Stimulated activated naive CD8-positive, alpha-beta T cell treated with anti-CD3 and anti-CD28 coated beads, Interleukin-15, amount 100 ng/mL, for 72 hours (primary cell): ENCODE results near the gene PTPRG.

Source experiments
- ATAC-seq: fragments of 150-1000 bp; cut with Tn5 transposase; 2 replicates; pipeline ENCODE4 v1.10.0; 2021; ENCODE audit warnings: mild to moderate bottlenecking, moderate library complexity
- DNase-seq, 2 donors: peaks; one replicate each; pipeline ENCODE4 v3.0.0; 2021 to 2022
- H3K27ac Mint-ChIP-seq, 2 donors: one replicate each; pipeline ENCODE4 v1.8.0; 2022; ENCODE audit warnings: mild to moderate bottlenecking in 2 of 2, mixed read lengths in 2 of 2, moderate library complexity in 2 of 2
- H3K27me3 Mint-ChIP-seq: one replicate; pipeline ENCODE4 v1.8.0; 2022; ENCODE audit warnings: mixed read lengths
- H3K4me1 Mint-ChIP-seq: one replicate; pipeline ENCODE4 v1.8.0; 2022; ENCODE audit warnings: mild to moderate bottlenecking, mixed read lengths
- H3K4me3 Mint-ChIP-seq, 2 donors: one replicate each; pipeline ENCODE4 v1.8.0; 2022; ENCODE audit warnings: mild to moderate bottlenecking in 2 of 2, mixed read lengths in 2 of 2, moderate library complexity in 1 of 2
- H3K9me3 Mint-ChIP-seq, 2 donors: one replicate each; pipeline ENCODE4 v1.8.0; 2022; ENCODE audit warnings: mixed read lengths in 2 of 2

The PTPRG gene

DNA sequence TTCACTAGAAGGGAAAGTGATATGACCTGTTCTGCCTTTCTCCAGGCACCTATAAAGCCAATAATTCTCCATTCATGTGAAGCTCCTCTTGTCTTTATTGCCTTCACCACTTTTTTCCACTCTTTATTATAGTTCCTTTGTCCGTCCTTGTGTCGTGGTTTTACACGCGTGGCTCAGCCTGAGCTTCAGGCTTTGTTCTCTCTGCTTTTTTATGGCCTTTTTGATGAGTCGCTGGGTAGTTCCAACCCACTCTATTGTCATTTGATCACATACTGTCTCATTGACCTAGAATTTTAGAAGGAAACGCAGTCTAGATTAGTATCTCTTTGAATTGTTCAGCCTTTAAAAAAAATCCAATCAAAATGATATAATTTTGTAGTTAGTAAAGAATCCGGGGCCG is 403.2 kb downstream of the PTPRG start:
- Mint-ChIP-seq H3K4me3 (no peak overlapping the region), H3K27ac (no peak overlapping the region), H3K9me3 (no peaks in the 10 kb centered on the region), H3K4me1 (no peaks in the 10 kb centered on the region), H3K27me3 (peaks cover 18% of the 10 kb centered on the region)
- no peak for ATAC-seq
- no peak for DNase-seq

DNA sequence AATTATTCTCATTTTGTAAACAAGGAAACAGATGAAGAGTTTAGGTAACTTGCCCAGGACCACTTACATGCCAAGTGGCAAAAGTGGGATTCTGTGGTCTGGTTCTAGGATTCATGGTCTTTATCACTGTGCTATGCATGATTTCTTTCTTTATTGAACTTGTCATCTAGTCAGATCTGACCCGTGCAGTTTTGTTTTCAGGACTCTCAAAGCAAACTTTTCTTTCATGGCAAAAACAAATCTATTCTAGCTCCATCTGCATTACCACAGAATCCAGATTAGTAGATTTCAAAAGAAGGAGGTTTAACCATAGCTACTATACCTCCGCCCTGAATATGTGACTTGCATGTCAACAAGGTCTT is 404.4 kb downstream of the PTPRG start:
- Mint-ChIP-seq H3K27ac (no peak overlapping the region), H3K9me3 (no peaks in the 10 kb centered on the region), H3K27me3 (peaks cover 8% of the 10 kb centered on the region), H3K4me3 (no peak overlapping the region), H3K4me1 (no peaks in the 10 kb centered on the region)
- ATAC-seq = no peak
- no peak for DNase-seq

DNA sequence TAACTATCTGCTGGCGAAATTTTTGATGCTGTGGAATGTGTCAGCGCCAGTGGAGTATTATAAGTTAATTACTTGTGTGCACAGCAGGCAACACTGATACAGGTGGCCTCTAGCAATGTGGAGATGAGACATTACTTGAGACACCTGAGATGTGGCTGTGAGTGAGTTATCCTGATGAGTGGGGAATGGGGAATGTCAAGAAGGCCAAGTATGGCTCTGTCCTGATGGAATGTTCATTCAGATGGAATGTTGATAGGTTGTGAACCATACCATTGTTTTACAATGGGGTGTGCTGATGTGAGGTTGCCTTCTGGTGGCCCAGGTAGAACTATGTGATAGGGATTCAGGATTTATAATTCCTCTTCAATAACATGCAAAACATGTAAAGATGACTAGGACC is 404.8 kb downstream of the PTPRG start:
- no peak overlapping the region for H3K4me3 Mint-ChIP-seq
- no peak overlapping the region for H3K27ac Mint-ChIP-seq
- no peaks in the 10 kb centered on the region for H3K4me1 Mint-ChIP-seq
- no peaks in the 10 kb centered on the region for H3K9me3 Mint-ChIP-seq
- peaks cover 8% of the 10 kb centered on the region for H3K27me3 Mint-ChIP-seq
- no peak for ATAC-seq
- DNase-seq = no peak

DNA sequence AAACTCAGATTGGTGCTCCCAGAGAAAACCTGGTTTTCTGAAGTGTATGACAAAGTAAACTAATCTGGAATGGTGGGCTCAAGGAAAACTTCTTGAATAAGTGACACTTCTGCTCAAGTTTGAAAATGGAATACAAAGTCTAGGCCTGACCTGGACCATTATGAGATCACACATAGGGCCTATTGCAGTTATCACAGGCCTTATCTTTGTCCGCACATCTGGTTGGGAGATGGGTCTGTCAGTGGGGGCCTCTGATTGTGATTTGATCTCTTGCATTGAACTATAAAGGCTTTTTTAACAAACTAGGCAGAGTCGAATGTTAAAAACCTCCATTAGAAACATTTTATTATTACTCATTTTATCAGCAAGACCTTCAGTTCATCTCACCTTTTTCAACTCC is 405.6 kb downstream of the PTPRG start:
- H3K9me3 Mint-ChIP-seq = no peaks in the 10 kb centered on the region
- no peak overlapping the region for H3K4me3 Mint-ChIP-seq
- H3K4me1 Mint-ChIP-seq = no peaks in the 10 kb centered on the region
- DNase-seq (no peak), ATAC-seq (no peak)
- peaks cover 8% of the 10 kb centered on the region for H3K27me3 Mint-ChIP-seq
- H3K27ac Mint-ChIP-seq = no peak overlapping the region

DNA sequence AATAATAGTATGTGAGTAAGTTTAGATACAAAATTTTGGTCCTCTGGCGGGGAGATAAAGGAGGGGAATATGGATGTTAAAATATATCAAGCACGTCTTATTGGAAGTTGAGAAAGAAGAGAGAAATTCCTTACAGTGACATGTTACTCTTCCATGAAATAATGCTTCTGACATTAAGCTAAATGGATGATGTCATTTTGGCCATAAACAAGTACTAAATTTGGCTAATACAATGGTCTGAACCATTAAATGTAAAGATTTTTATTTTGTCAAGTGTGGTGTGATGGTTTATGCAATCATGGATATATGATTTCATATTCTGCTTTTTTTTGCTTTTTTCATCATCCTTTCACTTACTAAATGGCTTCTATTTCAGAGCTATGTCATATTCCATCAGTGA is 406.6 kb downstream of the PTPRG start:
- no peaks in the 10 kb centered on the region for H3K4me1 Mint-ChIP-seq
- ATAC-seq = no peak
- no peak overlapping the region for H3K27ac Mint-ChIP-seq
- no peaks in the 10 kb centered on the region for H3K9me3 Mint-ChIP-seq
- peaks cover 7% of the 10 kb centered on the region for H3K27me3 Mint-ChIP-seq
- H3K4me3 Mint-ChIP-seq = no peak overlapping the region
- DNase-seq = no peak

DNA sequence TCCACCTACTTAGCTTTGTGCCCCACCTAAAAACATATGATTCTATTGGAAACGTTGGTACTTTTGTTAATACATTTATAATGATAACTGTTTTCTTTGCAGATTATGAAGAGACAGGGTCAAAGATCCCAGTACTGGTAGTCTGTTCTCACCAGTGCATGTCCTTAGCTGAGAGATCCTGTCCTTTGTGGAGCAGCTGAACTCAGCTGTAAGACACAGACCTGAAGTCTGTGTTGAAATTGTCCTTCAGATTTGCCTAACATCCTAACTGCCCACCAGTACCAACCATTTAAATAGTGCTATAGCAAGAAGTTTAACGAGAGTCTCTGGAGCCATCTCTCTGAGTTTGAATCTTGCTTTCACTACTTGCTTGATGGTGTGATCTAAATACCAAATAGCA is 413.3 kb downstream of the PTPRG start:
- no peaks in the 10 kb centered on the region for H3K4me1 Mint-ChIP-seq
- DNase-seq (no peak), ATAC-seq (no peak)
- peaks cover 7% of the 10 kb centered on the region for H3K27me3 Mint-ChIP-seq
- no peaks in the 10 kb centered on the region for H3K9me3 Mint-ChIP-seq
- no peak overlapping the region for H3K4me3 Mint-ChIP-seq
- H3K27ac Mint-ChIP-seq = no peak overlapping the region

DNA sequence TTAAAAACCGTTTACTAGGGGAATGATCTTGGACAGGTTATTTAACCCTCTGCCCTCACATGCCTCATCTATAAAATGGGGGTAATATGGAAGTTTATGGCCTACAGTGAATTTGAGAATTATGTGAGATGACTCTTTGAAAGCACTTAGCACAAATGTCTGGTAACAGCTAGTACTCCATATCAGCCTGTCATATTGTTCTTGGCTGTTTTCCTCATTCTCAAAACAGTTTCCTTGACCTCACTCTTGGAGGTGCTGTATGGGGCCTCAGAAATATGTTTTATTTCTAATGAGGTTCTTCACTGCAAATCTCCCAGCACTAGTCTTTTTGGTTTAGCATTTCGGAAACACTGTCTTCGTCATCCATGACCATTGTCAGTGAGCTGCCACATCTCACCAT is 413.8 kb downstream of the PTPRG start:
- Mint-ChIP-seq H3K4me1 (no peaks in the 10 kb centered on the region), H3K27me3 (peaks cover 7% of the 10 kb centered on the region), H3K27ac (no peak overlapping the region), H3K9me3 (no peaks in the 10 kb centered on the region), H3K4me3 (no peak overlapping the region)
- DNase-seq = no peak
- ATAC-seq = no peak

DNA sequence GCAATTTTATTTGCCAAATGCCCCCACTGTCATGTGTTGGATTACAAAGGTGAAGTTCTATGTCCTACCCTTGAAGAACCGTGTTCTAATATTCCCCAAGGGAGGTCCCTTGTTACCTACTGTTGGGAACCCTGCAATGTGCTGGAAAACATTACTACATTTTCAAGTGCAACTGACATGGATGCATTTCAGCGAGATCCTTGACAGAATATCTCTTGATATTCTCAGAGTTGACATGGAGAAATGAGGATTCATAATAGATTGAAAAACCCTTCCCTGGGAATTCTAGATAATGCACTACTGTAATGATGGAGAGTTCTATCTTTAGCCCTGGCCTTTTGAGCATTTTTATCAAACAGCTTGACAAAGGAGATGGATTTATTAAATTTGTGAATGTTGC is 414.6 kb downstream of the PTPRG start:
- ATAC-seq (no peak), DNase-seq (no peak)
- H3K27ac Mint-ChIP-seq = no peak overlapping the region
- H3K4me1 Mint-ChIP-seq = no peaks in the 10 kb centered on the region
- peaks cover 7% of the 10 kb centered on the region for H3K27me3 Mint-ChIP-seq
- H3K9me3 Mint-ChIP-seq = no peaks in the 10 kb centered on the region
- no peak overlapping the region for H3K4me3 Mint-ChIP-seq

DNA sequence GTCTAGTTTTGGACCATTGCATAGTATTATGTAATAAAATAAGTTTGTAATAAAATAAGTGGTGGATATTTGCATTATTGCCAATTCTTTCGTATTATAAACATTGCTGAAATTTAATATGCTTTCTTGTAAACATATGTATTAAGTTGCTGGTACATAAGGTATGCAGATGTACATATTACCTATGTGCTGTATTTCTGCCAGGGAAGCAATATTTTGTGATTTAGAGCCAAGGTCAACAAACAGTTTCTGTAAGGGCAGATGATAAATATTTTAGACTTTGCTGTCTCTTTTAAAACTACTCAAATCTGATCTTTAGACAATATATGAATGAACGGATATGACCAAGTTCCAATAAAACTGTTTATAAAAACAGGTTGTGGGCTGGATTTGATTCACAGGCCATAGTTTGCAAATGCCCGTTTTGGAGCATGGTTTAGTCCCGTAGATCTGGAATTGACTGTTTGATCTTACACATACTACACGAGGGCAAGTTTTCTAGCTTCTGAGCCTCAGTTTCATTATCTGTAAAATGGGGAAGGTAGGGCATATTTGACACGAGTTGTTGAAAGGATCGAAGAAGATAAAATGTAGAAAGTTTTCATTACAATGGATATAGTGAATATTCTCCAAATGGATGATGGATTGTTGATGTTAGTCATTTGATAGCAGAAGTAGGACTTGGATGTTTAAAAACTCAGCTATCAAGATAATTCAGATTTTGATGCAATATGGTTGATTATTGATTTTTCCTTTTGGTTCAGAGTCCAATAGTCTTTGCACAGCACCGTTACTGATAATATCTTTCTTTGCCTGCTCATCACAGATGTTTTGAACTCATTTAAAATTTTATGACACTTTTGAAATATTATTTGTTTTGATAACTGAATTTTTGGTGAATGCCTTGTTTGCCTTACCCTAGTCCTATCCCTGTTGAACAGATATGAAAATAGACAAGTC is 417.4 kb downstream of the PTPRG start:
- H3K27ac Mint-ChIP-seq = no peak overlapping the region

DNA sequence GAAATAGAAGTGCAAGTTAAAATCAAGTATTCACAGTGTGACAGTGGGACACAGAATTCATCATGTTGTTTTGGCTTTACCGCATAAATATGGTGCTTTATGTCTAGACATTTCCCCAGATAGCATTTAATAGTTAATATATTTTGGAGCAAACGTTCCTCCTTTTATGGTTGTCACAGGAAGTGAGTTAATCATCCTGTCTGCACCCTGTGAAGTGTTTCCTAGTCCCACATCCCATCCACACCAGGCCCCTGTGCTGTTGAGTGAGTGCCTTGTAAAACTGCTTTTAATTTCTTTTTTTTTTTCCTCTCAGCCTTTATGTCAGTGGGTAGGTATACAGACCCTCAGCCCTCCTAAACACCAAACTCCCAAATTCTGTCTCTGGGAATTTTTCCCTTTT is 418.3 kb downstream of the PTPRG start:
- Mint-ChIP-seq H3K4me3 (no peak overlapping the region), H3K27me3 (no peaks in the 10 kb centered on the region), H3K4me1 (no peaks in the 10 kb centered on the region), H3K27ac (no peak overlapping the region), H3K9me3 (no peaks in the 10 kb centered on the region)
- ATAC-seq (no peak), DNase-seq (no peak)

More for the DNA sequence above, 417.4 kb downstream of the PTPRG start:
- H3K27me3 Mint-ChIP-seq = no peaks in the 10 kb centered on the region
- ATAC-seq (no peak), DNase-seq (no peak)
- no peaks in the 10 kb centered on the region for H3K9me3 Mint-ChIP-seq
- no peak overlapping the region for H3K4me3 Mint-ChIP-seq
- H3K4me1 Mint-ChIP-seq = no peaks in the 10 kb centered on the region

DNA sequence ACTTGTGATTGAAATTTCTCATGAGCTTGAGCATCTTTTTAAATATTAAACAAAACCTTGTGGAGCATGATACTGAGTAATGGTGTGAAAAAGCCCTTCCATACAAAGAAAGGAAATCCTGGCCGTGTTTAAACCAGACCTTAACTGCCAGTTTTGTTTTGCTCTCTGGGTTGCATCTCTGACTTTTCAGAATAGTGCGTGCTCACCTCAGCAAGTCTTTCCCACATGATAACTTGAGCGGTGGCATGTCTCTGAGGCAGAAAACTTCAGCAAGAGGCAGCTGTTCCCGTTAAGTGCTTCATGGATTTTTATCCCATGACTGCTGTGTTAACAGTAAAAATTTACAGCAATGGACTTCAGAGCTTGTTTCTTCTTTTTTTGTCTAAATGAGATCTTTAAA is 418.7 kb downstream of the PTPRG start:
- ATAC-seq (no peak), DNase-seq (no peak)
- Mint-ChIP-seq H3K27ac (no peak overlapping the region), H3K27me3 (no peaks in the 10 kb centered on the region), H3K9me3 (no peaks in the 10 kb centered on the region), H3K4me3 (no peak overlapping the region), H3K4me1 (no peaks in the 10 kb centered on the region)

DNA sequence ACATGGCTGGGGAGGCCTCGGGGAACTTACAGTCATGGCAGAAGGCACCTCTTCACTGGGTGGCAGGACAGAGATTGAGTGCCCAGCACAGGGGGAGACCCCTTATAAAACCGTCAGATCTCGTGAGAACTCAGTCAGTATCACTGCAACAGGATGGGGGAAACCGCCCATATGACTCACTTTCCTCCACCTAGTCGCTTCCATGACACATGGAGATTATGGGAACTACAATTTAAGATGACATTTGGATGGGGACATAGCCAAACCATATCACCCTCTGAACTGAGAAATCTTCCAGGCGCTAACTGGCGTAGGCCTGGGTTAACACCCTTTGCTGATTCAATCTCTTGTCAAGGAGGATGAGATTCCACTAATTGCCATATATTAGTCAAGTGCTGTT is 419.7 kb downstream of the PTPRG start:
- Mint-ChIP-seq H3K4me3 (no peak overlapping the region), H3K27me3 (no peaks in the 10 kb centered on the region), H3K27ac (no peak overlapping the region), H3K9me3 (no peaks in the 10 kb centered on the region), H3K4me1 (no peaks in the 10 kb centered on the region)
- DNase-seq = no peak
- ATAC-seq = no peak

DNA sequence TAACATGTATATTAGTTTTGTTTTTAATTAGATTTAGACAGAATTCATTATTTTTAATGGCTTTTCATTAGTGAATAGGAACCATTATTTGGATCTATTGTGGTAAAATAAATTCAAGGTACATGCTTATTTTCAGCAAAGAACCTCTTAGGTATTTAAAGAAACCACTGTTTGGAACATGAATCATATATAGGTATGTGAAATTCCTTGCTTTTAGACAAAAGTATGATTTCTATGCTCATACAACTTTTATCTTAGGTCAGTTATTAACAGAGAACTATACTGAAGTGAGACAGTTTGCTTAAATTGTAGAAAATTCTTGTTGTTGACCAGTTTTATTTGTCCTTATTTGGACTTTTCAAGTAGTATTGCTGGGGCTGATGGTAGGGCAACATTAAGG is 422.1 kb downstream of the PTPRG start:
- Mint-ChIP-seq H3K4me1 (no peaks in the 10 kb centered on the region), H3K4me3 (no peak overlapping the region), H3K27me3 (no peaks in the 10 kb centered on the region), H3K9me3 (no peaks in the 10 kb centered on the region), H3K27ac (no peak overlapping the region)
- ATAC-seq (no peak), DNase-seq (no peak)

DNA sequence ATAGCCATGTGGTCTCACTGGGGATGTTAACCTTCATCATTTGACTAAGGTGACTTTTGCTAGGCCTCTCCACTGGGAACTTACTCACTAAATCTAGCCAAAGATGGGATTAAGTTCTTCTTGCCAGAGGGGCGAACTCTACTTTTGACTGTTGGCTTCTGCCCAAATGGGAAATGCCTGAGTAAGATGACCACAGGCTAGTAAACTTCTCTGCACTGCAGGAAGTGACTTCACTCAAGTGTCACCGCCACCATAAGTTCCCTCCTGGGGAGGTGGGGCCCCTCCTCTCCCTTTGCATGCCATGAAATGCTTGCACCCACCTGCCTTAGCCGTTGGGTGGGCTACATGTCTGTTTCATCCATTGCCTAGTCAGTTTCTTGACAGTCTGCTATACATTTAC is 423.6 kb downstream of the PTPRG start:
- Mint-ChIP-seq H3K4me1 (no peaks in the 10 kb centered on the region), H3K27ac (no peak overlapping the region), H3K4me3 (no peak overlapping the region), H3K9me3 (no peaks in the 10 kb centered on the region), H3K27me3 (no peaks in the 10 kb centered on the region)
- ATAC-seq (no peak), DNase-seq (no peak)

DNA sequence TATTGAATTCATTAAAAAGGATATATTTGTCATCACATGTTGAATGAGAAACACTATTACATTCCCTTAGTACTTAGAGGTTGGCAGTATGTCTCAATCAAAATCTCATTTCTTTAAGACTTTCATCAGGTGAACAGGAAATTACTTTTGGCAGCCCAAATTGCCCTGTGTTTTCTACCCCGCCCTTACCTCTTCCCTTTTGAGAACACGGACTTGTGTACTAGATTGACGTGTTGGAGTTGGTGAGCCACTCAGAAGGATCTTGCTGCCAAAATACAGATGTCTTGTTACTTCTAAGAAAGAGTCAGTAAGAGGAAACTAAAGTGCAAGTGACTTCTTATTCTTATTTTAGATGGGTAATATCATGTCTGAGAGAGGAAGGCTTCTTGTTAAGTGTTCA is 425.1 kb downstream of the PTPRG start:
- Mint-ChIP-seq H3K9me3 (no peaks in the 10 kb centered on the region), H3K27me3 (no peaks in the 10 kb centered on the region), H3K4me1 (no peaks in the 10 kb centered on the region), H3K27ac (no peak overlapping the region), H3K4me3 (no peak overlapping the region)
- DNase-seq (no peak), ATAC-seq (no peak)

DNA sequence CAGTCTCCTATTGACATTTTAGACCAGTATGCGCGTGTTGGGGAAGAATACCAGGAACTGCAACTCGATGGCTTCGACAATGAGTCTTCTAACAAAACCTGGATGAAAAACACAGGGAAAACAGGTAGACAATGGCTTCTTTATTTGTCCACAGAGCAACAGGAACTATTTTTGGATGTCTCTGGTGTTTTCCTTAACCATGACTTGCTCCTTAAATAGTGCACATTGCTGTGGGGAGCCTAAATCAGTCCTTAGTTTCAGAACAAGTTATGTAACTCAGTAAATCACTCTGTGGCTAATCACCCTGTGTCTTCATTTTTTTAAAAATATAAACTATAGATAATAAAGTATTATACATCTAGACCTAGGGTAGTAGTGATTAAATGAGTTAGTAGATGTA is 428.3 kb downstream of the PTPRG start:
- Mint-ChIP-seq H3K4me3 (no peak overlapping the region), H3K4me1 (no peaks in the 10 kb centered on the region), H3K27ac (no peak overlapping the region), H3K27me3 (no peaks in the 10 kb centered on the region), H3K9me3 (no peaks in the 10 kb centered on the region)
- DNase-seq = no peak
- no peak for ATAC-seq
